ENCODE measurements around the gene TMEM151B. TPM values are rescaled to one million over a fixed set of nuclear protein-coding genes. Genes with fewer than 3 reads are reported as not detected.

Gene TMEM151B
- total and polyA plus RNA-seq, 2 donors (not counting 1 experiment from before 2014, with no cell fraction given): 0.01 to 0.10 TPM

DNA sequence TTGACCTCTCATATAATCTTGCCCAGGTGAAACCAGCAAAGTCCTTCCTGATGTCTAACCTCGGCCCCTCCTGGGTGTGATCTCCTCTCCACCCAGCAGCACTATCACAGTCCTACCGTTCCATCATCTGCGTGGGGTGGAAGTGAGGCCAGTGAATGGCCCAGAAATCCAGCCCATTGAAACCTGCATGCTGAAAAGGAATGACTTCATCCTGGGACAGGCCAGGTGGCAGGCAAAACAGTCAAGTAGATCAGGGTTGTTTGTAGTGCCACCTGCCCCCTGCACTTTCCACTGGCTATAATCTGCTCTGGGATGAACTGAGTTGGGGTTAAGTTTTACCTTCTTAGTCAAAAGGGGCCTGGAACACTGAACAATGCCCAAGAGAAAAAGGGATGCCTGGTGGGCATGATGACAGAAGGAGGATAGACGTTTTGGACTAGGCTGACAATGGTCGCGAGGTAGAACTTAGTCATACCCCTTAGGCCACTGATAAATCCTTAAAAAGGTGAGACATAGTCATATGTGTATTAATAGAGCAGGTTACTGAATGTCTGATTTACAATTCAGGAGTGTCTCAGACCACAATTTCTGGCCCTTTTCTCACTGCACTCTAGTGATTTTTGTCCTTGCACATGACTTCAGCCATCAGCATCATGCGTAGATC is 31.4 kb upstream of the TMEM151B start:
- Mint-ChIP-seq H3K27ac (peak overlapping the region; percentile 96), H3K9me3 (ENCODE audit: insufficient read depth) (no peaks in the 10 kb centered on the region), H3K4me1 (peaks cover 15% of the 10 kb centered on the region), H3K4me3 (peak overlapping the region; percentile 95), H3K27me3 (no peaks in the 10 kb centered on the region)
- POLR2A ChIA-PET: interaction anchor here (1.8 kb wide), 1 partner anchor 18 kb away, joined by 5 read pairs; no protein-coding TSS in a partner anchor
- no peaks in the 10 kb centered on the region for H4K20me1 ChIP-seq (ENCODE audit: control insufficient read depth, insufficient read depth, low read length, poor library complexity, severe bottlenecking)
- no peak for TF ChIP-seq CTCF (IDR thresholded peaks at IDR 0.05)
- TF ChIP-seq EZH2 (IDR thresholded peaks at IDR 0.05; ENCODE audit: borderline replicate concordance, insufficient read depth, low read depth, low read length, poor library complexity, severe bottlenecking): no peak
- H3K79me2 ChIP-seq (ENCODE audit: control insufficient read depth, insufficient read depth, low read length): no peaks in the 10 kb centered on the region
- H3K4me1 ChIP-seq (ENCODE audit: control insufficient read depth in 2 of 2, insufficient read depth in 2 of 2, low read length in 2 of 2): peaks cover 6 to 14% of the 10 kb centered on the region in 2 donors
- no peak overlapping the region for H3K9ac ChIP-seq (ENCODE audit: low read length)
- WGBS (ENCODE audit: insufficient coverage): 89% methylated on average over 3 of the region's 7 CpGs
- H3K27me3 ChIP-seq (replicated peaks in 1 of 4; ENCODE audit: control extremely low read depth in 1 of 4, control insufficient read depth in 3 of 4, insufficient read depth in 4 of 4, low read length in 3 of 4): no peaks in the 10 kb centered on the region
- H3K9me3 ChIP-seq (ENCODE audit: control extremely low read depth in 1 of 3, control insufficient read depth in 2 of 3, insufficient read depth in 1 of 3, low read length in 2 of 3): no peaks in the 10 kb centered on the region
- no peak overlapping the region for H3K4me3 ChIP-seq (ENCODE audit: control extremely low read depth in 1 of 5, extremely low read depth in 1 of 5, insufficient read depth in 1 of 5, low read depth in 2 of 5, low read length in 4 of 5)
- no peaks in the 10 kb centered on the region for H3K36me3 ChIP-seq (replicated peaks in 1 of 2; ENCODE audit: control extremely low read depth in 1 of 2, control insufficient read depth in 1 of 2, extremely low read depth in 1 of 2, insufficient read depth in 2 of 2, low read length in 1 of 2)
- CTCF ChIA-PET: interaction anchor here (2.2 to 4.0 kb wide), 4 partner anchors 15 to 66 kb away, joined by 8 to 22 read pairs (median 13); partner anchors contain the start of gene SLC29A1
- intact Hi-C loops (cut with micrococcal nuclease): loop anchor here (1.0 kb wide), 3 partner anchors 7 to 143 kb away; no protein-coding TSS in a partner anchor
- no peak for DNase-seq
- ATAC-seq (ENCODE audit: low read depth): no peak
- H2AFZ ChIP-seq (ENCODE audit: insufficient read depth, low read depth, low read length, poor library complexity, severe bottlenecking): no peak overlapping the region
- no peak overlapping the region for H3K27ac ChIP-seq (ENCODE audit: low read length in 2 of 2)
- no peak overlapping the region for H3K4me2 ChIP-seq (replicated peaks; ENCODE audit: low read depth, low read length, poor library complexity, severe bottlenecking)

- DNase-seq (no peak), ATAC-seq (ENCODE audit: low read depth) (no peak)
- Mint-ChIP-seq H3K27me3 (no peaks in the 10 kb centered on the region), H3K27ac (no peak overlapping the region), H3K4me1 (peaks cover 23% of the 10 kb centered on the region), H3K9me3 (ENCODE audit: insufficient read depth) (no peaks in the 10 kb centered on the region), H3K4me3 (no peak overlapping the region)
- WGBS (ENCODE audit: insufficient coverage): 96% methylated on average over 5 of the region's 7 CpGs
- H3K27ac ChIP-seq (ENCODE audit: low read length in 2 of 2): no peak overlapping the region
- H3K4me2 ChIP-seq (replicated peaks; ENCODE audit: low read depth, low read length, poor library complexity, severe bottlenecking): no peak overlapping the region
- no peak for TF ChIP-seq CTCF (IDR thresholded peaks at IDR 0.05)
- no peak for TF ChIP-seq EZH2 (IDR thresholded peaks at IDR 0.05; ENCODE audit: borderline replicate concordance, insufficient read depth, low read depth, low read length, poor library complexity, severe bottlenecking)
- H3K9me3 ChIP-seq (ENCODE audit: control extremely low read depth in 1 of 3, control insufficient read depth in 2 of 3, insufficient read depth in 1 of 3, low read length in 2 of 3): no peaks in the 10 kb centered on the region
- peaks cover 8 to 17% of the 10 kb centered on the region in 2 donors for H3K4me1 ChIP-seq (ENCODE audit: control insufficient read depth in 2 of 2, insufficient read depth in 2 of 2, low read length in 2 of 2)
- H3K79me2 ChIP-seq (ENCODE audit: control insufficient read depth, insufficient read depth, low read length): peaks cover 15% of the 10 kb centered on the region
- intact Hi-C loops (cut with micrococcal nuclease): no loop called here
- peaks cover 14% of the 10 kb centered on the region for H4K20me1 ChIP-seq (ENCODE audit: control insufficient read depth, insufficient read depth, low read length, poor library complexity, severe bottlenecking)
- no peak overlapping the region for H3K4me3 ChIP-seq (ENCODE audit: control extremely low read depth in 1 of 5, extremely low read depth in 1 of 5, insufficient read depth in 1 of 5, low read depth in 2 of 5, low read length in 4 of 5)
- POLR2A ChIA-PET: interaction anchor here (0.7 to 6.1 kb wide), 3 partner anchors 13 to 21 kb away, joined by 3 to 52 read pairs (median 3); partner anchors contain the start of gene SLC29A1
- H3K27me3 ChIP-seq (replicated peaks in 1 of 4; ENCODE audit: control extremely low read depth in 1 of 4, control insufficient read depth in 3 of 4, insufficient read depth in 4 of 4, low read length in 3 of 4): no peaks in the 10 kb centered on the region
- no peak overlapping the region for H3K9ac ChIP-seq (ENCODE audit: low read length)
- CTCF ChIA-PET: interaction anchor here (2.3 to 7.6 kb wide), 4 partner anchors 12 to 71 kb away, joined by 10 to 68 read pairs (median 15); partner anchors contain the start of genes SLC29A1 and SLC35B2
- H2AFZ ChIP-seq (ENCODE audit: insufficient read depth, low read depth, low read length, poor library complexity, severe bottlenecking): no peak overlapping the region
- peaks cover 0 to 5% of the 10 kb centered on the region in 2 experiments for H3K36me3 ChIP-seq (replicated peaks in 1 of 2; ENCODE audit: control extremely low read depth in 1 of 2, control insufficient read depth in 1 of 2, extremely low read depth in 1 of 2, insufficient read depth in 2 of 2, low read length in 1 of 2)
These were observed 26.9 kb upstream of the TMEM151B start for GRCh38 chr6:44243345-44243744.
